ENCODE measurements around the gene LYZL2.
"Not testable (repeated sequence)": the region's sequence is repeated elsewhere in the genome, so short reads cannot be mapped to it uniquely, and the experiment has no call there.

LYZL2 gene

DNA sequence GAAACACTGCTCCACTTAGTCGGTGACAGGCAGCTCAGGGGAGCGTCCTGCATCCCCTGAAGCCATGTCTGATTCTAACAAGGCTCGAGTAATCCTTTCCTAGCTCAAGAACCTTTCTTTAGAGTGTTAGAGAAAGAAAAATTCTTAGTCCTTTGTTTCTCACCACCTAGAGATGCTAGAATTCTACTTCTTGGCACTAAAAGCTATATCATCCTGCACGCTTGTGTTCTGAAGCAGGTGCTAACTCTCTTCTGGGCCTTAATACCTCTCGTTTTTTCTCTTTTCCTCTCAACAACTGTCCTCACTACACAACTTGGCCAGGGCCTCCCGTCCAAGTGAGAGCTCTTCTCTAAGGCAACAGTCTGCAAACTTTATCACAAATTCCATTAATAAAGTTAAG is at the start of gene LYZL2:
LYZL2 (minus strand) TSS at position 101 of the 400 bp plus-strand sequence. CDS start 2,838 bp downstream, outside the sequence.
- no peak within 1 kb of the TSS for H3K27ac ChIP-seq
- H3K4me3 ChIP-seq = no peak within 1 kb of the TSS

- not testable (repeated sequence) for H3K27ac ChIP-seq, H3K4me3 ChIP-seq
These were observed 48.1 kb upstream of the LYZL2 start for GRCh38 chr10:30677616-30678015.

GRCh38 chr10:30677146-30677545 is 47.6 kb upstream of the LYZL2 start:
- not testable (repeated sequence) for H3K27ac ChIP-seq

DNA sequence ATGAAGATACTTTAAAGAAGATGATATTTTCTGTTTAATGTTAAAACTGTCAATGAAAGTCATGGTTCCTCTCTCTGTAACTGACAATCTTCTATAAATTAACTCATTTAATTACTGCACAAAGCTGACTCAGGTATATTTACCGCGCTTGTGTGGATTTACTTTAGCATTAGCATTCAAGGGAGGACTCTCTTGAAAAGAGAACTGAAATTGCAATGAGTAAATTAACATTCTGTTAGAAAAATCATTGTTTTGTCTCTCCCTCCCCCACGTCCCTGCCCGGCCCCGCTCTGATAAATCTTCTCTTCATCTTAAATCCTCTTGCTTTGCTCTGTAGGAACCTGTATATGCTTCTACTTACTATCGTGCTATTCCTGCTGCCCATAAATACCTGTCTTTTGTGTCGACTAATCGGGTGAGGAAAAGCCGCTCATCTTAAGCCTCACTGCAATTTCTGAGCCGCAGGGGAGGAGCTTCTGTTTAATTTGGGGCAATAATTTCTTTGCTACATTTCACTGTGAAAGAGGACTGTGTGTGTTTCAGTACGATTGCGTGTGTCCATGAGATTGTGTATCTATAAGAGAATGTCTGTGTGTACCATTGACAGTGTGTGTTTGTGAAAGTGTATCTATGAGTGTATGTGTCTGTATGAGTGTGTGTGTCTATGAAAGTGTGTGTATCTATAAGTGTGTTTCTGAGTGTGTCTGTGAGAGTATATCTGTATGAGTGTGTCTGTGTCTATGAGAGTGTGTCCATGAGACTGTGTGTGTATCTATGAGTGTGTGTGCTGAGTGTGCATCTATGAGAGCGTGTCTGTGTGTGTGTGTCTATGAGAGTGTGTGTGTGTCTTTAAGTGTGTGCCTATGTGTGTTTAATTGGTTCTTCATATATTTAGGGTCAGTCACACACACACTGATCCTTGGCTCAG is 46.5 kb upstream of the LYZL2 start:
- Histone ChIP-seq H3K4me3 (no peak overlapping the region), H3K27ac (no peak overlapping the region)

More at GRCh38 chr10:30677146-30677545, 47.6 kb upstream of the LYZL2 start:
- not testable (repeated sequence) for H3K4me3 ChIP-seq

GRCh38 chr10:30674796-30675195 is 45.2 kb upstream of the LYZL2 start:
- H3K4me3 ChIP-seq = no peak overlapping the region
- H3K27ac ChIP-seq = peak overlapping the region in 2 of 21 experiments; percentile 7 to 31

DNA sequence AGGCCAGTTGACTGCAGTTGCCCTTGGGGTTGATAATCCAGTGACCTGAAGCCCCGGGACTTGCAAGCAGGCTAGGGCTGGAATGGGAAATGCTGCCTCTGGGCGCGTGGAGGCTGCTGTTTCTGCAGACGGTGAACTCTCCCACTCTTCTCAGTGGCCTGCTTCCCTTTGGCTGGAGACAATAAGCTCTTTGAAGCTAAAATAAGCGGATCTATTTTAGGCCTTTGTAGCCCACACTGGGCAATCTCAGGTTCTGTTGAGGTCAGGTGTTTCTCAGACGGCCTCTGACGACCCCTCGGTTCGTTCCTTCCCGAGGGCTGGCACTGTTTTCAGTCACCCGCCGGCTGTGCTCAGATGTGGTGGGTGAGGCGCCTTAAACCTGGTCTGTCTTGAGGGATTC is 43.7 kb upstream of the LYZL2 start:
- not testable (repeated sequence) for H3K27ac ChIP-seq

DNA sequence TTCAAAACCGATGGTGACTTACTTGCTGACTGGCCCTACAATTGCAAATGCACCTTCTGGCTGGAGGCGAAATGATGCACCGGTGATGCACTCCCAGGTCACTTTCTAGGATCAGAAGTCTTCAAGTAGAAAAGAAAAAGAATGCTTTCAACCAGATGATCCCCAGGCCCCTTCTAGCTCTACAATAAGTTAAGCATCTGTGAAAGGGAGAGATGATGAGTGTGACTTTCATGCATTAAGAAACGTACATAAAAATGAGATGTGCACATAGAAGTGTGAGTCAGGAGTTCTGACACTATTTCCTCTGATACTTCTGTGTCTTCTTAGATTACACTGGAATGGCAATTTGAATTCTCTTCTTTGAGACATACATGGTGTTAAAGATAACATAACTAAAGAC is 42.8 kb upstream of the LYZL2 start:
- H3K27ac ChIP-seq = not testable (repeated sequence)

More for the DNA sequence above, 43.7 kb upstream of the LYZL2 start:
- not testable (repeated sequence) for H3K4me3 ChIP-seq

DNA sequence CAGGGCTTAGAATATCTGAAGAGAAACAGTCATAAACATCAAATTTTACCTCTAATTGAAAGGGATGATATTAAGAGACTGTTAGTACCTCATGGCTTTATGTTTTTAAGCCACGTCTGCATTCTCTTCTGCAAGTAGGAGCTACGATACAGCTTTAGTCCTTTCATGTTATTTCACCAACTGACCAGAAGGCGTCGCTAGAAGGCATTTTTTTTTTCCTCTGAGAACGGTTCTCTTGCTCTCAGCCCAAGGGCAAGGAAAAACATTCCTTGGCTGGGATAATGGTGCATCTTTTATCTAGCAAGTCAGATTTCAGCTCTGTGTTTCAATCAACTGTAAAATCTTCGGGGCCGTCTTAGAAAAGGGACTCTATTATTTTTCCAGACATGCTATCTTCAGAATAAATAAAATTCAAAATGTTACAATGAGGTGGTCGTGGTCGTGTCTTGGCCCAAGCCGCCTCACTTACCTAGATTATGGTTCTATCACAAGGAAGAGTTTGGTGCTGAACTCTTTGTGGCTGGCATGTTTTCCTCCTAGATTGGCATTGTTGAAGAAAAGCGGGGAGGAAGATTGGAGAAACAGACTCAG is 41.6 kb upstream of the LYZL2 start:
- H3K4me3 ChIP-seq = peak overlapping the region in 1 of 7 experiments; percentile 9
- no peak overlapping the region for H3K27ac ChIP-seq

More for the DNA sequence above, 42.8 kb upstream of the LYZL2 start:
- H3K4me3 ChIP-seq = not testable (repeated sequence)

DNA sequence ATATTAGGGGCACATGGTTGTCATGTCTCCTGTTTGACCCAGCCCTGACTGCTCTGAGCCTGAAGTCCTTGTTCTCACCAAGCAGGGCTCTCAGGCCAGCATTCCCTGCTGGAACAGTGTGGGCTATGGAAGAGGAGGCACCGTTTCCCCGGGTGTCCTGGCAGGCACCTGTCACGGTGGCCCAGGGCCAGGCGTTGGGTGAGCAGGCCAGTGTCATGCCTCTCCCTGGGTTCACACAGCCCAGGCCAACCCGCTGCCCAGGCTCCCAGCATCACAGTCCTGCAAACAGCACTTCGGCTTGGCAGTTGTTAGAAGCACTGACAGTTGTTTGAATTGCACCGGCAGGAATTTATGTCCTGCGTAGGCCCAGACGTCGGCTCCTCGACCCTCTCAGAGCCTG is 38.4 kb upstream of the LYZL2 start:
- not testable (repeated sequence) for H3K4me3 ChIP-seq, H3K27ac ChIP-seq

GRCh38 chr10:30663403-30663802 is 33.9 kb upstream of the LYZL2 start:
- H3K27ac ChIP-seq = peak overlapping the region in 2 of 21 experiments; percentile 47 to 65
- H3K4me3 ChIP-seq = not testable (repeated sequence)

DNA sequence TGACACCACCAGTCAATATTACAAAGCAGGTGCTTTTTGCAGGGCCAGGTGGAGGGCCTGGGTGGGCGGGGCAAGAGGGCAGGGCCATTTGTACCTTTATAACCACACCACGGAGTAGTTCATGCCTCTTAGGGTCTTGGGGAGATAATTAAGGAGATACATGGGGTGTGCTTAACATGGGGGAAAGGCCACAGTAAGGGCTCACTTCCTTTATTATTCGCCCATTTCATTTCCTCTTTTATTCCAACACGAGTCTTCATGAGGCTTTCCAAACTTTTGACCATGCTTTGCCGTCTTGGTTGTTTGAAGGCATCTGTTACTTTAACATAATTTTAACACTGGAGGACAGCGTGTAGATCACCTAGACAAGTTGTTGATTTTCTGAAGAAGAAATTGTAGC is 33.3 kb upstream of the LYZL2 start:
- Histone ChIP-seq H3K27ac (peak overlapping the region in 2 of 21 experiments; percentile 47 to 65), H3K4me3 (no peak overlapping the region)

DNA sequence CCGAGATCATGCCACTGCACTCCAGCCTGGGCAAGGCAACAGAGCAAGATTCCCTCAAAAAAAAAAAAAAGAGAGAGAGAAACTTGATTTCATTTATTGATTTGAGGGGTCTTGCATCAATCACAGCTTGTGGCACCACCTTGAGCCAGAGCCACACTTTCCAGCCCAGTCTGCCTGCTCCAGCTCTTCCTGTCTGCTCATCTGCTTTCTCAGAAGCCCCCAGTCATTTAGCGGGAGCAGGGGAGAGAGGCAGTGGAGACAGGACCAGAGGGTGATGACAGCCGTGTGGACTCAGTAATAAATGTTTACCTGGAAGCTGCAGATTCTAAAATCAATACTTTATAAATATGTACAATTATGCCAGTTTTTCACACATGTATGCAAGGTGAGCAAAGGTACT is 30.8 kb upstream of the LYZL2 start:
- not testable (repeated sequence) for H3K4me3 ChIP-seq, H3K27ac ChIP-seq

- Histone ChIP-seq H3K27ac (no peak overlapping the region), H3K4me3 (no peak overlapping the region)
These were observed 26.7 kb upstream of the LYZL2 start for GRCh38 chr10:30656233-30656632.

GRCh38 chr10:30655001-30655400 is 25.4 kb upstream of the LYZL2 start:
- H3K4me3 ChIP-seq, H3K27ac ChIP-seq: not testable (repeated sequence)

DNA sequence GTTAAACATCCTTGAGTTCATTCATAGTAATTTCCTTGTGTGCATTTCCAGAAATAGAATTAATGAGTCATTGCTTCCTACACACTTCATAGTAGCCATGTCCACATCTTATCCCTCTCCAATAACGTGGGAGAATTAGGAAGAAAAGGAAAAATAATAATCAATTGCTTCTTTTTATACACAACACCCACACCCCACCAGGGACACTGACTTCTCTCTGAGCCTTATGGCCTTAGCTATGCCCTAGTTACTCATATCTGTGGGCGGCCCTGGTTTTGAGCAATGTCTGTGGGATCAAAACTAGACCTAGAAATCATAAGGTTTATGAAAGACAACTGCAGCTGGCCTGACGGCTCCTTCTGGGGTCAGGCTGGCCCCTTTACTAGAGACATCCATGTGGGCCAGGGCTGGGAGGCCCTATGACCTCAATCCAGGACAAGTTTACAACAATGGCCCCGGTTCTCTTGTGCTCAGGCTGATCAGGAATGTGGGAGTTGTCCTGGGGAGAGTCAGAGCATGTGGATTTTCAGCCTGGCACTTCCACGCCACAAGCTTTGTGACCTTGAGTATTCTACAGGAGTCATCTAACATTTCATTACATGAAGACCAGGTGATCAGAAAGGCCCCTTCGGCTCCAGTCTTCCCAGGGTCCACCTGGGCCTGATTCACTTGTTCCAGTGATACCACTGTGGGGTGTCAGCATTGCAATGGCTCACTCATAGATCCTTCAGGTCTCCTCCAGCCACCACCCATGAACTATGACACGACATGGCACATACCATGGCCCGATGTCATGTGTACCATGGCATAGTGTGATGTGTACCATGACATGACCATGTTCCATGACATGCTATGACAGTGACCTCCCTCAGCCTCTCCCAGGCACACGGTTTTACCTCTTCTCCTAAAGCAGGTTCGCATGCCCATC is 22.2 kb upstream of the LYZL2 start:
- H3K27ac ChIP-seq, H3K4me3 ChIP-seq: not testable (repeated sequence)

GRCh38 chr10:30647089-30647488 is 17.5 kb upstream of the LYZL2 start:
- Histone ChIP-seq H3K4me3 (no peak overlapping the region), H3K27ac (no peak overlapping the region)

- peak overlapping the region in 1 of 21 experiments; percentile 63 for H3K27ac ChIP-seq
- no peak overlapping the region for H3K4me3 ChIP-seq
These were observed 15.8 kb upstream of the LYZL2 start for GRCh38 chr10:30645340-30645827.

- H3K4me3 ChIP-seq = not testable (repeated sequence)
- H3K27ac ChIP-seq = peak overlapping the region in 2 of 21 experiments; percentile 29 to 74
These were observed 14.9 kb upstream of the LYZL2 start for GRCh38 chr10:30644408-30644861.

GRCh38 chr10:30643557-30644199 is 14.1 kb upstream of the LYZL2 start:
- not testable (repeated sequence) for H3K4me3 ChIP-seq
- peak overlapping the region in 2 of 21 experiments; percentile 29 to 74 for H3K27ac ChIP-seq
